Thyroid gland (tissue), 4 donors: ENCODE results near the gene ANGEL2. TPM values are rescaled to one million over a fixed set of nuclear protein-coding genes. Genes with fewer than 3 reads are reported as not detected.
A peak's percentile ranks its signal among the peaks of the same experiment; 100 is the strongest.

Experiments used
- DNase-seq, 2 donors: peaks; one replicate each; pipeline ENCODE4 v3.0.0-alpha.2; 2019
- H3K27ac ChIP-seq, 3 donors: fragments of 200-600 bp; sonication (generic); 1 replicate in 2 of 3; 2 replicates in 1 of 3; pipeline ENCODE4 v1.5.1; 2016 to 2019; ENCODE audit warnings: mild to moderate bottlenecking in 1 of 3, moderate library complexity in 1 of 3
- H3K27me3 ChIP-seq: fragments of 200-600 bp; sonication (generic); one replicate; pipeline ENCODE4 v1.5.1; 2019
- H3K36me3 ChIP-seq, 2 donors: fragments of 200-600 bp; sonication (generic); one replicate each; pipeline ENCODE4 v1.5.1; 2016 to 2019
- H3K4me1 ChIP-seq, 2 donors: fragments of 200-600 bp; sonication (generic); one replicate each; pipeline ENCODE4 v1.5.1; 2017 to 2019
- H3K4me3 ChIP-seq, 3 donors: fragments of 200-600 bp; sonication (generic); replicated peaks in 1 of 3; 1 replicate in 2 of 3; 2 replicates in 1 of 3; pipeline ENCODE4 v1.5.1; 2016; ENCODE audit warnings: mild to moderate bottlenecking in 1 of 3
- H3K9me3 ChIP-seq: fragments of 200-600 bp; sonication (generic); one replicate; pipeline ENCODE4 v1.5.1; 2017
- CTCF ChIP-seq, 6 experiments: fragments of 200-600 bp in 3 of 6; fragments of 450-650 bp in 3 of 6; sonication (generic) in 3 of 6; IDR thresholded peaks; one replicate each; pipeline ENCODE4 v1.5.1; 2016 to 2019; ENCODE audit warnings: antibody characterized with exemption in 6 of 6, mild to moderate bottlenecking in 2 of 6, inconsistent platforms in 1 of 6, moderate library complexity in 1 of 6
- POLR2A ChIP-seq, 2 donors: fragments of 450-650 bp; IDR thresholded peaks; one replicate each; pipeline ENCODE4 v1.6.1; 2017; ENCODE audit warnings: antibody characterized with exemption in 2 of 2, mild to moderate bottlenecking in 2 of 2, moderate library complexity in 1 of 2
- WGBS, 2 donors: methylation state at CpG; one replicate each; pipeline ENCODE4 v1.1.5; 2017; 5-methylcytosine and 5-hydroxymethylcytosine counted together
- intact Hi-C: fragments of 100-400 bp; cut with DNase I; formaldehyde crosslinking; loops from one replicate; pipeline ENCODE4 v1.15.1; 2023
- total RNA-seq, 4 donors: library from RNA; depleted of rRNA; stranded (reverse); fragments of >200 nt; gene quantifications; one replicate each; pipeline ENCODE4 v1.2.3, GENCODE V29; 2016

The ANGEL2 gene
- total RNA-seq, 4 donors from 2014 or later = 46.7 to 77.8 (median 65.7) TPM

GRCh38 chr1:212980123-212980785 is 35.4 kb downstream of the ANGEL2 start:
- Histone ChIP-seq H3K4me1 (peaks cover 13 to 27% of the 10 kb centered on the region in 2 donors), H3K27ac (peak overlapping the region; percentile 64 to 71 (median 68)), H3K4me3 (no peak overlapping the region), H3K27me3 (no peaks in the 10 kb centered on the region), H3K36me3 (no peaks in the 10 kb centered on the region), H3K9me3 (no peaks in the 10 kb centered on the region)
- DNase-seq = peak; percentile 86 to 89
- WGBS, 2 donors = 54 to 64% methylated on average over 7 of the region's 7 CpGs
- intact Hi-C loops = no loop called here
- TF ChIP-seq POLR2A (IDR thresholded peaks at IDR 0.05) (no peak), CTCF (IDR thresholded peaks at IDR 0.05) (peak in 2 of 6 experiments; percentile 19 to 34)

GRCh38 chr1:212979340-212980122 is 36.1 kb downstream of the ANGEL2 start:
- intact Hi-C loops = no loop called here
- 75 to 78% methylated on average over 14 of the region's 14 CpGs for WGBS, 2 donors
- TF ChIP-seq CTCF (IDR thresholded peaks at IDR 0.05) (no peak), POLR2A (IDR thresholded peaks at IDR 0.05) (no peak)

GRCh38 chr1:212977781-212978645 is 37.7 kb downstream of the ANGEL2 start:
- Histone ChIP-seq H3K4me3 (no peak overlapping the region), H3K27ac (no peak overlapping the region), H3K4me1 (peaks cover 13 to 27% of the 10 kb centered on the region in 2 donors), H3K27me3 (no peaks in the 10 kb centered on the region), H3K9me3 (no peaks in the 10 kb centered on the region), H3K36me3 (no peaks in the 10 kb centered on the region)
- DNase-seq = no peak
- intact Hi-C loops = no loop called here
- TF ChIP-seq CTCF (IDR thresholded peaks at IDR 0.05) = no peak
- no peak for TF ChIP-seq POLR2A (IDR thresholded peaks at IDR 0.05)
- 85 to 93% methylated on average over 16 of the region's 16 CpGs for WGBS, 2 donors

More at GRCh38 chr1:212979340-212980122, 36.1 kb downstream of the ANGEL2 start:
- Histone ChIP-seq H3K4me3 (no peak overlapping the region), H3K27me3 (no peaks in the 10 kb centered on the region), H3K4me1 (peaks cover 13 to 27% of the 10 kb centered on the region in 2 donors), H3K36me3 (no peaks in the 10 kb centered on the region), H3K27ac (peak overlapping the region in 1 of 3 donors; percentile 68), H3K9me3 (no peaks in the 10 kb centered on the region)
- DNase-seq = no peak

GRCh38 chr1:212976586-212976985 is 39.1 kb downstream of the ANGEL2 start:
- Histone ChIP-seq H3K4me3 (no peak overlapping the region), H3K4me1 (peaks cover 13 to 24% of the 10 kb centered on the region in 2 donors), H3K27ac (no peak overlapping the region), H3K27me3 (no peaks in the 10 kb centered on the region), H3K36me3 (no peaks in the 10 kb centered on the region), H3K9me3 (no peaks in the 10 kb centered on the region)
- DNase-seq = no peak
- no peak for TF ChIP-seq POLR2A (IDR thresholded peaks at IDR 0.05)
- no peak for TF ChIP-seq CTCF (IDR thresholded peaks at IDR 0.05)
- intact Hi-C loops = no loop called here
- 82 to 84% methylated on average over 9 of the region's 9 CpGs for WGBS, 2 donors
